SW 1271 (cell line): ENCODE results near the gene RNU6-9.
"Not testable (repeated sequence)": the region's sequence is repeated elsewhere in the genome, so short reads cannot be mapped to it uniquely, and the experiment has no call there.

Source experiments
- DNase-seq, 2 experiments: peaks; one replicate each; lab custom pipeline; 2025; lab: John Stamatoyannopoulos, UW

The RNU6-9 gene

GRCh38 chr19:892894-893689 is at the start of gene RNU6-9, which contains the start of gene MED16:
RNU6-9 (plus strand) TSS chr19:893484.
MED16 (minus strand) TSS chr19:893187; CDS start chr19:891131, 2,056 bp downstream.
- peak; percentile 56 to 88 for DNase-seq

GRCh38 chr19:843836-844545 is 49.3 kb upstream of the RNU6-9 start:
- DNase-seq, result no peak

- DNase-seq, result no peak
Measured at GRCh38 chr19:844546-844971, 48.7 kb upstream of the RNU6-9 start.

- no peak for DNase-seq
Measured at GRCh38 chr19:845707-846521, 47.4 kb upstream of the RNU6-9 start.

GRCh38 chr19:848386-848921 is 44.8 kb upstream of the RNU6-9 start:
- DNase-seq, result no peak

- not testable (repeated sequence) for DNase-seq
Measured at GRCh38 chr19:849195-849594, 44.1 kb upstream of the RNU6-9 start.

GRCh38 chr19:850221-850978 is 42.9 kb upstream of the RNU6-9 start:
- DNase-seq, result peak; percentile 72 to 75

GRCh38 chr19:850979-851335 is 42.3 kb upstream of the RNU6-9 start:
- DNase-seq, result no peak

GRCh38 chr19:852136-853013 is 40.9 kb upstream of the RNU6-9 start, which contains the start of gene ELANE:
ELANE (plus strand) TSS chr19:852303; CDS start chr19:852329, 26 bp downstream.
- DNase-seq, result no peak

- no peak for DNase-seq
Measured at GRCh38 chr19:853014-853585, 40.2 kb upstream of the RNU6-9 start.

- DNase-seq, result not testable (repeated sequence)
Measured at GRCh38 chr19:853614-854220, 39.6 kb upstream of the RNU6-9 start.

GRCh38 chr19:854549-854948 is 38.7 kb upstream of the RNU6-9 start:
- DNase-seq, result no peak

- DNase-seq, result no peak
Measured at GRCh38 chr19:855142-855541, 38.1 kb upstream of the RNU6-9 start.

- no peak for DNase-seq
Measured at GRCh38 chr19:855566-856120, 37.6 kb upstream of the RNU6-9 start.

- no peak for DNase-seq
Measured at GRCh38 chr19:858284-858683, 35.0 kb upstream of the RNU6-9 start.

- DNase-seq, result no peak
Measured at GRCh38 chr19:858868-859843, 34.1 kb upstream of the RNU6-9 start, which contains the start of gene CFD. CFD (plus strand) TSS chr19:859664; CDS start chr19:859690, 26 bp downstream.

GRCh38 chr19:861141-861755 is 32.0 kb upstream of the RNU6-9 start:
- no peak for DNase-seq
